GM19239 (cell line): ENCODE measurements around the gene TUBGCP2.

Source experiments
- DNase-seq: peaks from one replicate; pipeline ENCODE4 v3.0.0; 2011; ENCODE audit warnings: low spot score; ENCODE audit not compliant: insufficient read length
- FAIRE-seq: peaks from 2 replicates; lab custom pipeline; 2011; peaks lifted over from hg19 to GRCh38; lab: Jason Lieb, UNC

Gene TUBGCP2

GRCh38 chr10:133308421-133309099 is at the start of gene TUBGCP2, which contains the start of gene ZNF511:
TUBGCP2 (minus strand) TSS chr10:133308872; CDS start chr10:133302941, 5,931 bp downstream.
ZNF511 (plus strand) TSS chr10:133308914; CDS start chr10:133308944, 30 bp downstream.
- DNase-seq (peak; percentile 89), FAIRE-seq (peak; percentile 84)

- peak; percentile 94 for DNase-seq
- FAIRE-seq, result peak; percentile 62
Measured at GRCh38 chr10:133357285-133358161, 48.9 kb upstream of the TUBGCP2 start, which contains the start of gene FUOM. FUOM (minus strand) TSS chr10:133358019; CDS start chr10:133358007, 12 bp downstream.

- FAIRE-seq (no peak), DNase-seq (no peak)
Measured at GRCh38 chr10:133356549-133357284, 48.0 kb upstream of the TUBGCP2 start.

GRCh38 chr10:133355991-133356390 is 47.3 kb upstream of the TUBGCP2 start:
- FAIRE-seq (no peak), DNase-seq (no peak)

- FAIRE-seq, result no peak
- no peak for DNase-seq
Measured at GRCh38 chr10:133355266-133355665, 46.6 kb upstream of the TUBGCP2 start.

- DNase-seq (no peak), FAIRE-seq (no peak)
Measured at GRCh38 chr10:133354672-133355240, 46.1 kb upstream of the TUBGCP2 start.

- FAIRE-seq (no peak), DNase-seq (no peak)
Measured at GRCh38 chr10:133353988-133354605, 45.4 kb upstream of the TUBGCP2 start.

GRCh38 chr10:133353202-133353959 is 44.7 kb upstream of the TUBGCP2 start:
- DNase-seq, result no peak
- no peak for FAIRE-seq

- DNase-seq (no peak), FAIRE-seq (no peak)
Measured at GRCh38 chr10:133351408-133352318, 43.0 kb upstream of the TUBGCP2 start.

GRCh38 chr10:133350950-133351329 is 42.3 kb upstream of the TUBGCP2 start:
- FAIRE-seq (no peak), DNase-seq (no peak)

- DNase-seq (no peak), FAIRE-seq (no peak)
Measured at GRCh38 chr10:133350283-133350949, 41.7 kb upstream of the TUBGCP2 start.

GRCh38 chr10:133349577-133350011 is 40.9 kb upstream of the TUBGCP2 start:
- DNase-seq (no peak), FAIRE-seq (no peak)

- DNase-seq (no peak), FAIRE-seq (no peak)
Measured at GRCh38 chr10:133349160-133349568, 40.5 kb upstream of the TUBGCP2 start.

GRCh38 chr10:133347710-133348517 is 39.2 kb upstream of the TUBGCP2 start:
- FAIRE-seq, result no peak
- no peak for DNase-seq

GRCh38 chr10:133346413-133346812 is 37.7 kb upstream of the TUBGCP2 start:
- DNase-seq, result no peak
- FAIRE-seq, result no peak

GRCh38 chr10:133344236-133344635 is 35.6 kb upstream of the TUBGCP2 start:
- no peak for DNase-seq
- FAIRE-seq, result no peak

GRCh38 chr10:133343558-133343957 is 34.9 kb upstream of the TUBGCP2 start:
- DNase-seq (no peak), FAIRE-seq (no peak)
